Bone marrow (tissue), 2 donors: ENCODE results near the gene HOXA5.

ENCODE experiments used
- DNase-seq, 2 donors: peaks; one replicate each; lab custom pipeline; 2025; lab: John Stamatoyannopoulos, UW

The HOXA5 gene

GRCh38 chr7:27095897-27096767, 47.3 kb downstream of the HOXA5 start, which contains the start of gene HOXA1:
Gene HOXA1, minus strand, starts transcription at chr7:27096000. Its CDS starts 88 bp downstream, at chr7:27095912.
- DNase-seq = peak; percentile 22 to 68

GRCh38 chr7:27095050-27095896, 48.2 kb downstream of the HOXA5 start:
- DNase-seq = no peak

- no peak for DNase-seq
Observed at GRCh38 chr7:27094304-27095049, 49.0 kb downstream of the HOXA5 start.

GRCh38 chr7:27093184-27093895, 50.1 kb downstream of the HOXA5 start:
- DNase-seq = no peak

GRCh38 chr7:27092819-27093110, 50.7 kb downstream of the HOXA5 start:
- DNase-seq = no peak

- no peak for DNase-seq
Observed at GRCh38 chr7:27091941-27092818, 51.3 kb downstream of the HOXA5 start.

- DNase-seq = no peak
Observed at GRCh38 chr7:27091105-27091504, 52.4 kb downstream of the HOXA5 start.
